NB4 (cell line): ENCODE results near the gene DGCR8.

ENCODE experiments used
- MYC ChIP-seq: IDR thresholded peaks from 2 replicates; pipeline ENCODE4 v1.6.1; 2011; ENCODE audit warnings: low read depth, low read length
- POLR2A ChIP-seq: IDR thresholded peaks from 2 replicates; pipeline ENCODE4 v1.6.1; 2011; ENCODE audit warnings: mild to moderate bottlenecking; ENCODE audit not compliant: insufficient read length; ENCODE audit errors: extremely low read depth
- TF ChIP-seq, protein P1 (sequence below): IDR thresholded peaks from one replicate; pipeline ENCODE4 v1.5.1; 2012; ENCODE audit warnings: low read depth, low read length
- TF ChIP-seq, protein P2 (sequence below): IDR thresholded peaks from 2 replicates; pipeline ENCODE4 v1.6.1; 2011; ENCODE audit warnings: low read depth, low read length

DNA sequence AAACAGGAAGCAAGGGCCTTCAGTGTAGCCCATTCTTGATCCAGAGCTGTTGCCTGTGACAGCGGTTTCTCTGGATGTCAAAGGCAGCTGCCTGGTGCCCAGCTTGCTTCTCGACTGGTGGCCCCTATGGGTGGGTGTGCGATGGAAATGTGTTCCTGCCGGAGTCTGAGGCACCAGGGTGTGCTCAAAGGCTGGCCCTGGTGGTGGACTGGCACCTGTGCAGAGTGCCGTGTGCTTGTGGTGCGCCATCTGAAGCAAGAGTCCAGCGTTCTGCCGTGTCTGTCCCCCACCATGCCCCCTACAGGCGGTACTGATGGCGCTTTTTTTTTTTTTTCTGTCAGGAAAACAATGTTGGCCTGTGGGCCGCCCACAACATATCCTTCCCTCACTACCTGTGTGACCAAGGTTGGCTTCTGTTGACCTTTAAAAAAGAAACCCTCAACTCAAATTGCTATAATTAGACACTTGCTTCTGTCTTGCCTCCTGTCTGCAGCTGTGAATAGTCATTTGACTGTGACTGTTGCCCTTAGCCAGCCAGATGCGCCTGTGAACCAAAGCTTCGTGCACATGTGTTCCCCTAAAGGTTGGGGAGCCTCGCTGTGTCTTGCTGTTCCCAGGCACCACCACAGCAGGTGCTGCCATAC lies 31.1 kb downstream of the DGCR8 start:
- TF ChIP-seq POLR2A (no peak), MYC (peak; percentile 75)
- TF ChIP-seq, protein P1, sequence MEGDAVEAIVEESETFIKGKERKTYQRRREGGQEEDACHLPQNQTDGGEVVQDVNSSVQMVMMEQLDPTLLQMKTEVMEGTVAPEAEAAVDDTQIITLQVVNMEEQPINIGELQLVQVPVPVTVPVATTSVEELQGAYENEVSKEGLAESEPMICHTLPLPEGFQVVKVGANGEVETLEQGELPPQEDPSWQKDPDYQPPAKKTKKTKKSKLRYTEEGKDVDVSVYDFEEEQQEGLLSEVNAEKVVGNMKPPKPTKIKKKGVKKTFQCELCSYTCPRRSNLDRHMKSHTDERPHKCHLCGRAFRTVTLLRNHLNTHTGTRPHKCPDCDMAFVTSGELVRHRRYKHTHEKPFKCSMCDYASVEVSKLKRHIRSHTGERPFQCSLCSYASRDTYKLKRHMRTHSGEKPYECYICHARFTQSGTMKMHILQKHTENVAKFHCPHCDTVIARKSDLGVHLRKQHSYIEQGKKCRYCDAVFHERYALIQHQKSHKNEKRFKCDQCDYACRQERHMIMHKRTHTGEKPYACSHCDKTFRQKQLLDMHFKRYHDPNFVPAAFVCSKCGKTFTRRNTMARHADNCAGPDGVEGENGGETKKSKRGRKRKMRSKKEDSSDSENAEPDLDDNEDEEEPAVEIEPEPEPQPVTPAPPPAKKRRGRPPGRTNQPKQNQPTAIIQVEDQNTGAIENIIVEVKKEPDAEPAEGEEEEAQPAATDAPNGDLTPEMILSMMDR = peak; percentile 51
- TF ChIP-seq, protein P2, sequence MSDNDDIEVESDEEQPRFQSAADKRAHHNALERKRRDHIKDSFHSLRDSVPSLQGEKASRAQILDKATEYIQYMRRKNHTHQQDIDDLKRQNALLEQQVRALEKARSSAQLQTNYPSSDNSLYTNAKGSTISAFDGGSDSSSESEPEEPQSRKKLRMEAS = peak; percentile 59
